Effector memory CD4-positive, alpha-beta T cell (primary cell): ENCODE measurements around the gene RBSN.

Experiments
- DNase-seq, 3 donors: peaks; one replicate each; pipeline ENCODE4 v3.0.0-alpha.2; 2020
- H3K27ac ChIP-seq: 2 replicates; pipeline ENCODE4 v1.7.0; 2013; ENCODE audit warnings: mild to moderate bottlenecking, low read length, moderate library complexity; ENCODE audit not compliant: insufficient read depth, poor library complexity, severe bottlenecking
- H3K27me3 ChIP-seq: replicated peaks from 2 replicates; pipeline ENCODE4 v1.7.0; 2013; ENCODE audit warnings: mild to moderate bottlenecking, low read length; ENCODE audit not compliant: insufficient read depth, control insufficient read depth, poor library complexity, severe bottlenecking
- H3K36me3 ChIP-seq: 2 replicates; pipeline ENCODE4 v1.7.0; 2013; ENCODE audit warnings: mild to moderate bottlenecking, low read length, moderate library complexity; ENCODE audit not compliant: control insufficient read depth, insufficient read depth
- H3K4me1 ChIP-seq: 2 replicates; pipeline ENCODE4 v1.7.0; 2013; ENCODE audit warnings: low read length, mild to moderate bottlenecking; ENCODE audit not compliant: control insufficient read depth, insufficient read depth, poor library complexity, severe bottlenecking
- H3K4me3 ChIP-seq: 2 replicates; pipeline ENCODE4 v1.7.0; 2013; ENCODE audit warnings: low read length, low read depth, mild to moderate bottlenecking; ENCODE audit not compliant: insufficient read depth, poor library complexity, severe bottlenecking
- H3K9me3 ChIP-seq: 2 replicates; pipeline ENCODE4 v1.7.0; 2013; ENCODE audit warnings: mild to moderate bottlenecking, low read length, moderate library complexity; ENCODE audit not compliant: control insufficient read depth

The RBSN gene

GRCh38 chr3:15102836-15103235, 3.9 kb upstream of the RBSN start:
- H3K4me3 ChIP-seq, result no peak overlapping the region
- H3K27ac ChIP-seq, result no peak overlapping the region
- no peaks in the 10 kb centered on the region for H3K36me3 ChIP-seq
- H3K27me3 ChIP-seq, result no peaks in the 10 kb centered on the region
- H3K4me1 ChIP-seq, result peaks cover 11% of the 10 kb centered on the region
- no peaks in the 10 kb centered on the region for H3K9me3 ChIP-seq
- no peak for DNase-seq

GRCh38 chr3:15102256-15102655, 3.3 kb upstream of the RBSN start:
- Histone ChIP-seq H3K4me3 (no peak overlapping the region), H3K4me1 (peaks cover 15% of the 10 kb centered on the region), H3K27me3 (no peaks in the 10 kb centered on the region), H3K27ac (no peak overlapping the region), H3K36me3 (no peaks in the 10 kb centered on the region), H3K9me3 (no peaks in the 10 kb centered on the region)
- DNase-seq, result no peak

GRCh38 chr3:15099364-15100098, 583 bp upstream of the RBSN start:
- H3K27ac ChIP-seq, result peak overlapping the region; percentile 93
- peaks cover 15% of the 10 kb centered on the region for H3K4me1 ChIP-seq
- H3K9me3 ChIP-seq, result no peaks in the 10 kb centered on the region
- peaks cover 18% of the 10 kb centered on the region for H3K36me3 ChIP-seq
- H3K27me3 ChIP-seq, result no peaks in the 10 kb centered on the region
- no peak for DNase-seq
- peak overlapping the region; percentile 87 for H3K4me3 ChIP-seq

GRCh38 chr3:15097891-15098290, 1.1 kb downstream of the RBSN start:
- Histone ChIP-seq H3K27ac (peak overlapping the region; percentile 93), H3K9me3 (no peaks in the 10 kb centered on the region), H3K27me3 (no peaks in the 10 kb centered on the region), H3K4me1 (peaks cover 15% of the 10 kb centered on the region), H3K4me3 (peak overlapping the region; percentile 87), H3K36me3 (peaks cover 30% of the 10 kb centered on the region)
- peak in 2 of 3 donors; percentile 13 to 20 for DNase-seq

GRCh38 chr3:15096046-15096445, 2.9 kb downstream of the RBSN start:
- Histone ChIP-seq H3K27ac (no peak overlapping the region), H3K27me3 (no peaks in the 10 kb centered on the region), H3K36me3 (peaks cover 36% of the 10 kb centered on the region)

GRCh38 chr3:15094187-15094875, 4.6 kb downstream of the RBSN start:
- Histone ChIP-seq H3K27me3 (no peaks in the 10 kb centered on the region), H3K4me3 (no peak overlapping the region), H3K4me1 (peaks cover 11% of the 10 kb centered on the region), H3K36me3 (peaks cover 47% of the 10 kb centered on the region), H3K27ac (no peak overlapping the region), H3K9me3 (no peaks in the 10 kb centered on the region)
- no peak for DNase-seq

More at GRCh38 chr3:15096046-15096445, 2.9 kb downstream of the RBSN start:
- Histone ChIP-seq H3K4me3 (no peak overlapping the region), H3K9me3 (no peaks in the 10 kb centered on the region), H3K4me1 (peaks cover 15% of the 10 kb centered on the region)
- no peak for DNase-seq

- H3K36me3 ChIP-seq, result peaks cover 57% of the 10 kb centered on the region
- no peak overlapping the region for H3K27ac ChIP-seq
- no peaks in the 10 kb centered on the region for H3K27me3 ChIP-seq
Observed at GRCh38 chr3:15092686-15093085, 6.3 kb downstream of the RBSN start.

GRCh38 chr3:15091575-15091974, 7.4 kb downstream of the RBSN start:
- Histone ChIP-seq H3K27ac (no peak overlapping the region), H3K4me1 (no peaks in the 10 kb centered on the region), H3K9me3 (no peaks in the 10 kb centered on the region), H3K27me3 (no peaks in the 10 kb centered on the region), H3K4me3 (no peak overlapping the region), H3K36me3 (peaks cover 62% of the 10 kb centered on the region)
- no peak for DNase-seq

More at GRCh38 chr3:15092686-15093085, 6.3 kb downstream of the RBSN start:
- Histone ChIP-seq H3K4me1 (peaks cover 3% of the 10 kb centered on the region), H3K4me3 (no peak overlapping the region), H3K9me3 (no peaks in the 10 kb centered on the region)
- no peak for DNase-seq

- no peaks in the 10 kb centered on the region for H3K27me3 ChIP-seq
- peaks cover 64% of the 10 kb centered on the region for H3K36me3 ChIP-seq
- no peak overlapping the region for H3K27ac ChIP-seq
- H3K4me3 ChIP-seq, result no peak overlapping the region
- DNase-seq, result no peak
- no peaks in the 10 kb centered on the region for H3K9me3 ChIP-seq
- H3K4me1 ChIP-seq, result no peaks in the 10 kb centered on the region
Observed at GRCh38 chr3:15089201-15089600, 9.7 kb downstream of the RBSN start.

GRCh38 chr3:15086699-15087098, 12.2 kb downstream of the RBSN start:
- H3K36me3 ChIP-seq, result peaks cover 79% of the 10 kb centered on the region
- H3K27ac ChIP-seq, result no peak overlapping the region
- H3K4me1 ChIP-seq, result no peaks in the 10 kb centered on the region
- DNase-seq, result no peak
- no peaks in the 10 kb centered on the region for H3K9me3 ChIP-seq
- no peaks in the 10 kb centered on the region for H3K27me3 ChIP-seq
- H3K4me3 ChIP-seq, result no peak overlapping the region
